Neural progenitor cell (in vitro differentiated cells): Measurements from ENCODE around the gene ALAS1.

Source experiments
- CTCF ChIP-seq: fragments of 200-600 bp; sonication (generic); IDR thresholded peaks from 2 replicates; pipeline ENCODE4 v1.5.1; 2017; ENCODE audit warnings: antibody characterized with exemption, mild to moderate bottlenecking
- EZH2 ChIP-seq: fragments of 200-600 bp; sonication (generic); IDR thresholded peaks from 2 replicates; pipeline ENCODE4 v1.6.1; 2017; ENCODE audit warnings: antibody characterized with exemption, mild to moderate bottlenecking, moderate library complexity
- EZH2phosphoT487 ChIP-seq: fragments of 200-600 bp; sonication (generic); IDR thresholded peaks from 2 replicates; pipeline ENCODE4 v1.6.1; 2017; ENCODE audit warnings: antibody characterized with exemption

GRCh38 chr3:52218937-52219650 lies 21.1 kb downstream of the ALAS1 start:
- no peak for TF ChIP-seq CTCF
- no peak for TF ChIP-seq EZH2
- TF ChIP-seq EZH2phosphoT487 = no peak
